ENCODE data around the gene MRPL18. TPM values are rescaled to one million over a fixed set of nuclear protein-coding genes. Genes with fewer than 3 reads are reported as not detected.

Gene MRPL18
- total and polyA plus RNA-seq, 9 of the 15 experiments (the other 6 are each of a cell fraction or from before 2014, with no cell fraction given), result 149 to 456 (median 196) TPM

- TF ChIP-seq MGA (IDR thresholded peaks at IDR 0.05), result no peak
- TF ChIP-seq ZNF586 (CRISPR knock-in tag; conservative IDR thresholded peaks at IDR 0.05), result no peak
- no peak for TF ChIP-seq ARID2 (IDR thresholded peaks at IDR 0.05)
- no peak for TF ChIP-seq RFX5 (IDR thresholded peaks at IDR 0.05; ENCODE audit: low read depth, low read length)
- no peak for TF ChIP-seq ZFP1 (CRISPR knock-in tag; IDR thresholded peaks at IDR 0.05)
- no peak for TF ChIP-seq ZNF174 (CRISPR knock-in tag; IDR thresholded peaks at IDR 0.05)
- TF ChIP-seq MEF2A (IDR thresholded peaks at IDR 0.05; ENCODE audit: control insufficient read depth, low read depth, low read length), result no peak
- no peak for TF ChIP-seq RAD21 (CRISPR knock-in tag; conservative IDR thresholded peaks at IDR 0.05 in 1 of 2, IDR thresholded peaks at IDR 0.05 in 1 of 2)
- TF ChIP-seq IRF2 (CRISPR knock-in tag; IDR thresholded peaks at IDR 0.05), result no peak
- TF ChIP-seq ZNF133 (CRISPR knock-in tag; IDR thresholded peaks at IDR 0.05), result no peak
- no peak for TF ChIP-seq EGR1 (conservative IDR thresholded peaks at IDR 0.05)
- TF ChIP-seq ZNF41 (CRISPR knock-in tag; conservative IDR thresholded peaks at IDR 0.05), result no peak
Observed at GRCh38 chr6:159761129-159761872, 29.0 kb upstream of the MRPL18 start (continued).

Data from K562 (cell line).